ENCODE data around the gene MARVELD3.

The MARVELD3 gene

GRCh38 chr16:71647391-71647790 is 21.4 kb downstream of the MARVELD3 start:
- Mint-ChIP-seq H3K36me3 (ENCODE audit: low read depth) (peaks cover 32% of the 10 kb centered on the region), H3K27ac (no peak overlapping the region), H3K4me1 (peaks cover 5% of the 10 kb centered on the region), H3K27me3 (ENCODE audit: low read depth, poor library complexity) (peaks cover 4% of the 10 kb centered on the region), H3K9me3 (no peaks in the 10 kb centered on the region), H3K4me3 (no peak overlapping the region)
- no peak for DNase-seq
- TF ChIP-seq, protein P1, sequence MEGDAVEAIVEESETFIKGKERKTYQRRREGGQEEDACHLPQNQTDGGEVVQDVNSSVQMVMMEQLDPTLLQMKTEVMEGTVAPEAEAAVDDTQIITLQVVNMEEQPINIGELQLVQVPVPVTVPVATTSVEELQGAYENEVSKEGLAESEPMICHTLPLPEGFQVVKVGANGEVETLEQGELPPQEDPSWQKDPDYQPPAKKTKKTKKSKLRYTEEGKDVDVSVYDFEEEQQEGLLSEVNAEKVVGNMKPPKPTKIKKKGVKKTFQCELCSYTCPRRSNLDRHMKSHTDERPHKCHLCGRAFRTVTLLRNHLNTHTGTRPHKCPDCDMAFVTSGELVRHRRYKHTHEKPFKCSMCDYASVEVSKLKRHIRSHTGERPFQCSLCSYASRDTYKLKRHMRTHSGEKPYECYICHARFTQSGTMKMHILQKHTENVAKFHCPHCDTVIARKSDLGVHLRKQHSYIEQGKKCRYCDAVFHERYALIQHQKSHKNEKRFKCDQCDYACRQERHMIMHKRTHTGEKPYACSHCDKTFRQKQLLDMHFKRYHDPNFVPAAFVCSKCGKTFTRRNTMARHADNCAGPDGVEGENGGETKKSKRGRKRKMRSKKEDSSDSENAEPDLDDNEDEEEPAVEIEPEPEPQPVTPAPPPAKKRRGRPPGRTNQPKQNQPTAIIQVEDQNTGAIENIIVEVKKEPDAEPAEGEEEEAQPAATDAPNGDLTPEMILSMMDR (IDR thresholded peaks at IDR 0.05), result no peak

DNA sequence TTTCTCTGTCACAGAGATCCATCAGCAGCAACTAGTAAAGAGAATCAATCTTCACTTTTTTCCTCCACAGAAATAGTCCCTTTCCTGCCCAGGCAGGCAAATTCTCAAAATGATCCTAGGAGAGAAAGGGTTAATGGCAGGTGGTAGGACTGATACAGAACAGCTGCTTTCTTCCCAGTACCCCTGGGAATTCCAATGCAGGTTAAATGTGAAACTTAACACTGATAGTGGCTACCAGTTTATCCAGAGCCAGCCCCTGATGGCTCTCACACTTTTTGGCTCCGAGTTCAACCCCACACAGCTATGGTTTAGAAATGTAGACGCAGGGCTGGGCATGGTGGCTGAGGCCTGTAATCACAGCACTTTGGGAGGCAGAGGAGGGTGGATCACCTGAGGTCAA is 22.2 kb downstream of the MARVELD3 start:
- H3K4me1 Mint-ChIP-seq, result peaks cover 5% of the 10 kb centered on the region
- H3K36me3 Mint-ChIP-seq (ENCODE audit: low read depth), result peaks cover 32% of the 10 kb centered on the region
- no peak overlapping the region for H3K4me3 Mint-ChIP-seq
- no peak overlapping the region for H3K27ac Mint-ChIP-seq
- no peaks in the 10 kb centered on the region for H3K27me3 Mint-ChIP-seq (ENCODE audit: low read depth, poor library complexity)
- TF ChIP-seq, protein P1 (IDR thresholded peaks at IDR 0.05), result no peak
- DNase-seq, result no peak
- no peaks in the 10 kb centered on the region for H3K9me3 Mint-ChIP-seq

GRCh38 chr16:71648921-71649320 is 22.9 kb downstream of the MARVELD3 start:
- Mint-ChIP-seq H3K27ac (no peak overlapping the region), H3K36me3 (ENCODE audit: low read depth) (peaks cover 32% of the 10 kb centered on the region), H3K4me3 (no peak overlapping the region), H3K9me3 (no peaks in the 10 kb centered on the region), H3K4me1 (peaks cover 5% of the 10 kb centered on the region), H3K27me3 (ENCODE audit: low read depth, poor library complexity) (no peaks in the 10 kb centered on the region)
- TF ChIP-seq, protein P1 (IDR thresholded peaks at IDR 0.05), result peak; percentile 13
- no peak for DNase-seq

DNA sequence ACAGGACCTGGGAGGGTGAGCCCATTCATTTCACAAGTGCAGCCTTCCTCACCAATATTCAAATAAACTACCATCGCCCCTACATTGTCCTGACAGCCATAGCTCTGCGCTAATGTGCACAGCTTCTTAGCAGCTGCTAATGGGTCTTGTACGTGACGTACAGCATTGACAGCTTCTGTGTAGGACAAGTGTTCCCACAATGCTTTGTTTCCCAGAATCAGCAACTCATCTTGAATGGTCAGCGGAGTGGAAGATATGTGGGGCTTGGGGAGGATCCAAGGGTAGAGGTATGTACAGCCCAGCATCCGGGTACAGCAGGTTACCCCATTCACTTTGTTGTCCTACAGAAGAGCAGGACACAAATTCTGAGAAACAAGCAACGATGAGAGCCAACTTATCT is 23.7 kb downstream of the MARVELD3 start:
- TF ChIP-seq, protein P1 (IDR thresholded peaks at IDR 0.05), result no peak

DNA sequence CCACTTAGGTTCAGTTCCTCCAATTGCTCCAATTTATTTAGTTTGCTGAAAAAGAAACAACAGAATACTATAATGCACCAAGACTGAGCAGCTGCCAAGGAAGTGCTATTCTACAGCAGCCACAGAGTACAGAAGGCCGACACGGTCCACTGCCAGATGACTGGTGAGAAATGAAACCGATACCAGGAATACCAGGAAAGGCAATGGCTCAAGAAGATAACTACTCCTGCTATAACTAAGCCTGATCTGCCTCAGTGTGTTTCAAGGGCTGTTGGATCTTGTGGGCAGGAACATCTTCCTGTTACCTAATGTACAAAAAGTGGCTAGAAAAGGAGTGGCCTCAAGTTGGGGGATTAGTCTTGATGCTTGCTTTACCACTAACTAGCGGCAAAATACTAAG is 32.8 kb downstream of the MARVELD3 start:
- peaks cover 69% of the 10 kb centered on the region for H3K36me3 Mint-ChIP-seq (ENCODE audit: low read depth)
- H3K4me1 Mint-ChIP-seq, result no peaks in the 10 kb centered on the region
- no peak overlapping the region for H3K4me3 Mint-ChIP-seq
- H3K9me3 Mint-ChIP-seq, result no peaks in the 10 kb centered on the region
- TF ChIP-seq, protein P1 (IDR thresholded peaks at IDR 0.05), result no peak
- H3K27ac Mint-ChIP-seq, result peak overlapping the region; percentile 66
- DNase-seq, result no peak
- H3K27me3 Mint-ChIP-seq (ENCODE audit: low read depth, poor library complexity), result no peaks in the 10 kb centered on the region

More for the DNA sequence above, 23.7 kb downstream of the MARVELD3 start:
- peaks cover 5% of the 10 kb centered on the region for H3K4me1 Mint-ChIP-seq
- H3K9me3 Mint-ChIP-seq, result no peaks in the 10 kb centered on the region
- no peak overlapping the region for H3K4me3 Mint-ChIP-seq
- DNase-seq, result no peak
- no peaks in the 10 kb centered on the region for H3K27me3 Mint-ChIP-seq (ENCODE audit: low read depth, poor library complexity)
- H3K36me3 Mint-ChIP-seq (ENCODE audit: low read depth), result peaks cover 39% of the 10 kb centered on the region
- H3K27ac Mint-ChIP-seq, result no peak overlapping the region

DNA sequence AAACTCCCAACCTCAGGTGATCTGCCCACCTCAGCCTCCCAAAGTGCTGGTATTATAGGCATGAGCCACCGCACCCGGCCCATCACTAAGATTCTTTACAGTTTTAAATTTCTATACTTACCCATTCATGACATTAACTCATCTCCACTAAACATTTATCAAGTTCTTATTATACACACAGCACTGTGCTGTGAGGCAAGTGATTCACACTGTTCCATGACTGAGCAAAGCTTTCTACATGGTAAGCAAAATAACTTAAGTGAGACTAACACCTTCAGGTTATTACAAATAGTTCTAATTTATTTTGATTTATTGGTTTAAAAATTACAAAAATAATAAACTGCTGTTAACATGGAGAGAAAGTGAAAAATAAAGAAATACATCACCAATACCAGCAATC is 33.5 kb downstream of the MARVELD3 start:
- no peaks in the 10 kb centered on the region for H3K9me3 Mint-ChIP-seq
- peaks cover 71% of the 10 kb centered on the region for H3K36me3 Mint-ChIP-seq (ENCODE audit: low read depth)
- H3K4me1 Mint-ChIP-seq, result no peaks in the 10 kb centered on the region
- TF ChIP-seq, protein P1 (IDR thresholded peaks at IDR 0.05), result no peak
- H3K4me3 Mint-ChIP-seq, result no peak overlapping the region
- DNase-seq, result no peak
- H3K27me3 Mint-ChIP-seq (ENCODE audit: low read depth, poor library complexity), result no peaks in the 10 kb centered on the region
- no peak overlapping the region for H3K27ac Mint-ChIP-seq
